GM23338 (cell line): Measurements from ENCODE around the gene SCN1B. TPM values are rescaled to one million over a fixed set of nuclear protein-coding genes. Genes with fewer than 3 reads are reported as not detected.
A peak's percentile ranks its signal among the peaks of the same experiment; 100 is the strongest.

Experiments
- ATAC-seq: fragments of 200-7000 bp; cut with Tn5 transposase; 3 replicates; pipeline ENCODE4 v1.9.1; 2020
- DNase-seq: peaks from one replicate; pipeline ENCODE4 v3.0.0-alpha.2; 2015; ENCODE audit warnings: low spot score
- H2AFZ ChIP-seq: fragments of 200-600 bp; sonication (generic); 2 replicates; pipeline ENCODE4 v1.8.0; 2016; ENCODE audit warnings: antibody characterized with exemption, mild to moderate bottlenecking, moderate library complexity
- H3F3A ChIP-seq: fragments of 200-600 bp; sonication (generic); replicated peaks from 2 replicates; pipeline ENCODE4 v1.8.0; 2017; ENCODE audit warnings: antibody characterized with exemption, mixed run types, low read depth
- H3K27ac ChIP-seq: fragments of 200-600 bp; sonication (generic); 2 replicates; pipeline ENCODE4 v1.6.1; 2016; ENCODE audit warnings: low read depth
- H3K27me3 ChIP-seq: fragments of 200-600 bp; sonication (generic); 2 replicates; pipeline ENCODE4 v1.8.0; 2016; ENCODE audit warnings: mild to moderate bottlenecking, mixed run types, moderate library complexity; ENCODE audit not compliant: insufficient read depth
- H3K36me3 ChIP-seq: fragments of 200-600 bp; sonication (generic); 2 replicates; pipeline ENCODE4 v1.8.0; 2016; ENCODE audit warnings: mild to moderate bottlenecking; ENCODE audit not compliant: insufficient read depth
- H3K4me1 ChIP-seq: fragments of 200-600 bp; sonication (generic); 2 replicates; pipeline ENCODE4 v1.8.0; 2016; ENCODE audit warnings: mild to moderate bottlenecking, moderate library complexity; ENCODE audit not compliant: insufficient read depth
- H3K4me2 ChIP-seq: fragments of 200-600 bp; sonication (generic); 2 replicates; pipeline ENCODE4 v1.7.1; 2017; ENCODE audit warnings: mixed run types
- H3K4me3 ChIP-seq: fragments of 200-600 bp; sonication (generic); 2 replicates; pipeline ENCODE4 v1.6.1; 2016; ENCODE audit warnings: mixed run types
- H3K79me2 ChIP-seq: fragments of 200-600 bp; sonication (generic); replicated peaks from 2 replicates; pipeline ENCODE4 v1.8.0; 2017; ENCODE audit warnings: mild to moderate bottlenecking; ENCODE audit not compliant: insufficient read depth
- H3K9me2 ChIP-seq: fragments of 200-600 bp; sonication (generic); 2 replicates; pipeline ENCODE4 v1.8.0; 2017; ENCODE audit not compliant: insufficient read depth
- H4K20me1 ChIP-seq: fragments of 200-600 bp; sonication (generic); replicated peaks from 2 replicates; pipeline ENCODE4 v1.8.0; 2017; ENCODE audit warnings: mild to moderate bottlenecking; ENCODE audit not compliant: insufficient read depth
- H3K27ac Mint-ChIP-seq: 2 replicates; pipeline ENCODE4 v1.8.0; 2020; ENCODE audit warnings: inconsistent platforms, mild to moderate bottlenecking, moderate library complexity, mixed read lengths
- H3K27me3 Mint-ChIP-seq: 3 replicates; pipeline ENCODE4 v1.8.0; 2022; ENCODE audit warnings: low read depth, mild to moderate bottlenecking, moderate library complexity, mixed read lengths, inconsistent platforms; ENCODE audit not compliant: insufficient read depth, poor library complexity
- H3K36me3 Mint-ChIP-seq: 3 replicates; pipeline ENCODE4 v1.8.0; 2021; ENCODE audit warnings: low read depth, mild to moderate bottlenecking, inconsistent platforms, moderate library complexity, mixed read lengths
- H3K4me1 Mint-ChIP-seq: 3 replicates; pipeline ENCODE4 v1.8.0; 2020; ENCODE audit warnings: mild to moderate bottlenecking, inconsistent platforms, mixed read lengths
- H3K4me3 Mint-ChIP-seq: 3 replicates; pipeline ENCODE4 v1.8.0; 2021; ENCODE audit warnings: moderate library complexity, mild to moderate bottlenecking, inconsistent platforms, mixed read lengths
- H3K9me3 Mint-ChIP-seq: 3 replicates; pipeline ENCODE4 v1.8.0; 2020; ENCODE audit warnings: moderate library complexity, mild to moderate bottlenecking, inconsistent platforms, mixed read lengths
- CREB1 ChIP-seq: fragments of 250-450 bp; sonication (Bioruptor Pico); IDR thresholded peaks from 2 replicates; pipeline ENCODE4 v1.5.0; 2020; ENCODE audit warnings: low read depth, mild to moderate bottlenecking, moderate library complexity
- CTCF ChIP-seq, 2 experiments: fragments of 200-600 bp in 1 of 2; sonication (generic) in 1 of 2; conservative IDR thresholded peaks; 2 replicates each; pipeline versions ENCODE4 v1.5.1 to v1.6.1; 2016 to 2017; ENCODE audit warnings: antibody characterized with exemption in 2 of 2, low read depth in 2 of 2, mild to moderate bottlenecking in 2 of 2, moderate library complexity in 1 of 2
- ETS1 ChIP-seq: IDR thresholded peaks from 2 replicates; pipeline ENCODE4 v1.6.1; 2016; ENCODE audit warnings: antibody characterized with exemption
- EZH2 ChIP-seq: fragments of 200-600 bp; sonication (generic); IDR thresholded peaks from one replicate; pipeline ENCODE4 v1.8.0; 2017; ENCODE audit warnings: antibody characterized with exemption, mild to moderate bottlenecking, low read depth; ENCODE audit not compliant: unreplicated experiment
- EZH2phosphoT487 ChIP-seq: fragments of 200-600 bp; sonication (generic); IDR thresholded peaks from one replicate; pipeline ENCODE4 v1.8.1; 2018; ENCODE audit warnings: antibody characterized with exemption; ENCODE audit not compliant: unreplicated experiment
- JUNB ChIP-seq: IDR thresholded peaks from one replicate; pipeline ENCODE4 v1.6.1; 2016; ENCODE audit warnings: antibody characterized with exemption; ENCODE audit not compliant: unreplicated experiment
- POLR2AphosphoS5 ChIP-seq: IDR thresholded peaks from 2 replicates; pipeline ENCODE4 v1.6.1; 2016; ENCODE audit warnings: antibody characterized with exemption, low read depth
- STAT1 ChIP-seq: IDR thresholded peaks from one replicate; pipeline ENCODE4 v1.6.1; 2016; ENCODE audit warnings: antibody characterized with exemption; ENCODE audit not compliant: unreplicated experiment
- ZNF114 ChIP-seq: fragments of 250-450 bp; sonication (Bioruptor Pico); IDR thresholded peaks from 2 replicates; pipeline ENCODE4 v1.5.0; 2020; ENCODE audit warnings: mild to moderate bottlenecking, moderate library complexity
- ZNF331 ChIP-seq: fragments of 250-450 bp; sonication (Bioruptor Pico); IDR thresholded peaks from 2 replicates; pipeline ENCODE4 v1.5.0; 2020; ENCODE audit warnings: low read depth, mild to moderate bottlenecking, moderate library complexity
- polyA plus RNA-seq: library from polyadenylated mRNA; unstranded; fragments of >200 nt; fragmentation: Nextera tagmentation; extraction: Ambion mirVana; gene quantifications from 2 replicates; pipeline ENCODE4 v1.2.1, GENCODE V29; 2016
- total RNA-seq: library from RNA; depleted of rRNA; stranded (reverse); fragments of >200 nt; shearing (Covaris generic); gene quantifications from 2 replicates; pipeline ENCODE4 v1.2.3, GENCODE V29; 2014

The SCN1B gene
- total and polyA plus RNA-seq, 2 experiments from 2014 or later = 1.7 to 4.8 TPM

- H3K4me3 Mint-ChIP-seq = no peak overlapping the region
- no peaks in the 10 kb centered on the region for H4K20me1 ChIP-seq
- H3K27ac Mint-ChIP-seq = no peak overlapping the region
- no peaks in the 10 kb centered on the region for H3K27me3 ChIP-seq
- H3K27ac ChIP-seq = no peak overlapping the region
- H3K9me3 Mint-ChIP-seq = peaks cover 12% of the 10 kb centered on the region; the same call in 2 of the 3 replicates
- ATAC-seq = no peak
- no peaks in the 10 kb centered on the region for H3K9me2 ChIP-seq
- peaks cover 2% of the 10 kb centered on the region for H3K27me3 Mint-ChIP-seq
- no peak for TF ChIP-seq ZNF114 (CRISPR knock-in tag)
- no peak for TF ChIP-seq JUNB
- no peak for TF ChIP-seq EZH2
- TF ChIP-seq POLR2AphosphoS5 = no peak
- TF ChIP-seq EZH2phosphoT487 = no peak
- no peak for TF ChIP-seq ETS1
- TF ChIP-seq STAT1 = no peak
- DNase-seq = no peak
- 0 out of 2 replicates have a peak, but pooled peaks cover 3% of the 10 kb centered on the region for H3K36me3 ChIP-seq
- H3K36me3 Mint-ChIP-seq = peaks cover 7% of the 10 kb centered on the region
- H3K4me3 ChIP-seq = no peak overlapping the region
- no peaks in the 10 kb centered on the region for H3K79me2 ChIP-seq
- H3F3A ChIP-seq = no peaks in the 10 kb centered on the region
- H3K4me1 Mint-ChIP-seq = peaks cover 14% of the 10 kb centered on the region
- no peak overlapping the region for H2AFZ ChIP-seq
- H3K4me1 ChIP-seq = peaks cover 11% of the 10 kb centered on the region
- H3K4me2 ChIP-seq = no peak overlapping the region
Observed at GRCh38 chr19:34984287-34984686, 46.0 kb upstream of the SCN1B start.

- peaks cover 7% of the 10 kb centered on the region; the same call in 2 of the 3 replicates for H3K36me3 Mint-ChIP-seq
- ATAC-seq = peak; percentile 92
- H3K27me3 ChIP-seq = no peaks in the 10 kb centered on the region
- H2AFZ ChIP-seq = peak overlapping the region; percentile 38; the same call in 1 of the 2 replicates
- H3K4me3 Mint-ChIP-seq = peak overlapping the region; percentile 21; the same call in 2 of the 3 replicates
- peaks cover 14% of the 10 kb centered on the region for H3K4me1 Mint-ChIP-seq
- H3K4me1 ChIP-seq = peaks cover 11% of the 10 kb centered on the region
- TF ChIP-seq EZH2phosphoT487 (no peak), CREB1 (no peak), CTCF (conservative IDR thresholded peaks at IDR 0.05; ENCODE audit: low read depth in 2 of 2) (peak in 1 of 2 experiments; percentile 28; a peak in 2 of 4 replicates), STAT1 (no peak), POLR2AphosphoS5 (no peak), ZNF114 (CRISPR knock-in tag) (no peak), EZH2 (no peak), ZNF331 (CRISPR knock-in tag) (no peak)
- no peaks in the 10 kb centered on the region for H3K79me2 ChIP-seq
- peak overlapping the region; percentile 56 for H3K4me2 ChIP-seq
- DNase-seq = peak; percentile 74
- no peaks in the 10 kb centered on the region for H3F3A ChIP-seq
- no peak overlapping the region for H3K4me3 ChIP-seq
- no peaks in the 10 kb centered on the region for H3K9me2 ChIP-seq
- no peaks in the 10 kb centered on the region for H4K20me1 ChIP-seq
- peaks cover 2% of the 10 kb centered on the region for H3K27me3 Mint-ChIP-seq
- H3K27ac ChIP-seq = peak overlapping the region; percentile 33
- peaks cover 12% of the 10 kb centered on the region; the same call in 2 of the 3 replicates for H3K9me3 Mint-ChIP-seq
- no peak overlapping the region; the same call in 1 of the 2 replicates for H3K27ac Mint-ChIP-seq
- H3K36me3 ChIP-seq = 0 out of 2 replicates have a peak, but pooled peaks cover 3% of the 10 kb centered on the region
Observed at GRCh38 chr19:34985249-34986022, 44.8 kb upstream of the SCN1B start.
